KMS-11 (cell line): Measurements from ENCODE around the gene DENND6A.

Source experiments
- H2AFZ ChIP-seq: fragments of 200-600 bp; sonication (generic); 2 replicates; pipeline ENCODE4 v1.6.1; 2016; ENCODE audit warnings: antibody characterized with exemption, mixed run types, low read depth
- H3K27ac ChIP-seq: fragments of 200-600 bp; sonication (generic); 2 replicates; pipeline ENCODE4 v1.6.1; 2016; ENCODE audit warnings: mild to moderate bottlenecking, mixed run types
- H3K27me3 ChIP-seq: fragments of 200-600 bp; sonication (generic); 2 replicates; pipeline ENCODE4 v1.6.1; 2017; ENCODE audit warnings: mild to moderate bottlenecking, low read depth, mixed run types, moderate library complexity; ENCODE audit not compliant: insufficient read depth
- H3K36me3 ChIP-seq: fragments of 200-600 bp; sonication (generic); 2 replicates; pipeline ENCODE4 v1.6.1; 2017; ENCODE audit warnings: mild to moderate bottlenecking, mixed run types; ENCODE audit not compliant: insufficient read depth
- H3K4me1 ChIP-seq: fragments of 200-600 bp; sonication (generic); 2 replicates; pipeline ENCODE4 v1.6.1; 2016; ENCODE audit warnings: mild to moderate bottlenecking, low read depth, mixed run types; ENCODE audit not compliant: poor library complexity, severe bottlenecking
- H3K4me2 ChIP-seq: fragments of 200-600 bp; sonication (generic); 2 replicates; pipeline ENCODE4 v1.7.0; 2016; ENCODE audit warnings: mild to moderate bottlenecking, mixed run types
- H3K4me3 ChIP-seq: fragments of 200-600 bp; sonication (generic); IDR thresholded peaks from 2 replicates; pipeline ENCODE4 v1.6.1; 2017; ENCODE audit warnings: low read depth, low read length, mixed read lengths; ENCODE audit not compliant: insufficient read depth
- H3K79me2 ChIP-seq: fragments of 200-600 bp; sonication (generic); 2 replicates; pipeline ENCODE4 v1.6.1; 2016; ENCODE audit warnings: low read depth, mixed run types; ENCODE audit not compliant: insufficient read depth
- H3K9ac ChIP-seq: fragments of 200-600 bp; sonication (generic); 2 replicates; pipeline ENCODE4 v1.6.1; 2016; ENCODE audit warnings: mild to moderate bottlenecking, mixed run types
- H4K20me1 ChIP-seq: fragments of 200-600 bp; sonication (generic); 2 replicates; pipeline ENCODE4 v1.6.1; 2016; ENCODE audit warnings: mild to moderate bottlenecking, mixed run types; ENCODE audit not compliant: insufficient read depth
- CTCF ChIP-seq: fragments of 200-600 bp; sonication (generic); conservative IDR thresholded peaks from 2 replicates; pipeline ENCODE4 v1.6.1; 2017; ENCODE audit warnings: low read depth, mild to moderate bottlenecking, antibody characterized with exemption, low read length, moderate library complexity, mixed read lengths

DENND6A gene

GRCh38 chr3:57689367-57690053, 3.4 kb downstream of the DENND6A start:
- Histone ChIP-seq H4K20me1 (no peaks in the 10 kb centered on the region), H3K27ac (no peak overlapping the region), H3K9ac (no peak overlapping the region), H3K79me2 (peaks cover 47% of the 10 kb centered on the region), H3K4me1 (peaks cover 41% of the 10 kb centered on the region), H3K36me3 (no peaks in the 10 kb centered on the region), H3K4me3 (no peak overlapping the region), H3K4me2 (peak overlapping the region; percentile 17; the same call in 1 of the 2 replicates), H2AFZ (no peak overlapping the region), H3K27me3 (no peaks in the 10 kb centered on the region)
- TF ChIP-seq CTCF = no peak

GRCh38 chr3:57688291-57688690, 4.6 kb downstream of the DENND6A start:
- no peak for TF ChIP-seq CTCF
- Histone ChIP-seq H2AFZ (no peak overlapping the region), H3K4me1 (peaks cover 41% of the 10 kb centered on the region), H3K27ac (no peak overlapping the region), H3K9ac (no peak overlapping the region), H3K4me3 (no peak overlapping the region), H4K20me1 (no peaks in the 10 kb centered on the region), H3K36me3 (no peaks in the 10 kb centered on the region), H3K27me3 (no peaks in the 10 kb centered on the region), H3K79me2 (peaks cover 47% of the 10 kb centered on the region), H3K4me2 (peak overlapping the region; percentile 17; the same call in 1 of the 2 replicates)

GRCh38 chr3:57683286-57683685, 9.6 kb downstream of the DENND6A start:
- Histone ChIP-seq H3K4me1 (peaks cover 14% of the 10 kb centered on the region), H3K4me2 (no peak overlapping the region), H3K79me2 (peaks cover 12% of the 10 kb centered on the region; the same call in 1 of the 2 replicates), H3K4me3 (no peak overlapping the region), H4K20me1 (no peaks in the 10 kb centered on the region), H3K9ac (no peak overlapping the region), H3K27me3 (no peaks in the 10 kb centered on the region), H2AFZ (no peak overlapping the region), H3K27ac (no peak overlapping the region), H3K36me3 (no peaks in the 10 kb centered on the region)
- no peak for TF ChIP-seq CTCF

GRCh38 chr3:57682284-57682683, 10.6 kb downstream of the DENND6A start:
- no peaks in the 10 kb centered on the region for H4K20me1 ChIP-seq
- no peak overlapping the region for H3K9ac ChIP-seq
- H3K4me3 ChIP-seq = no peak overlapping the region
- H2AFZ ChIP-seq = no peak overlapping the region
- H3K4me1 ChIP-seq = peaks cover 8% of the 10 kb centered on the region
- no peak overlapping the region for H3K27ac ChIP-seq
- H3K4me2 ChIP-seq = no peak overlapping the region
- no peaks in the 10 kb centered on the region for H3K27me3 ChIP-seq
- peaks cover 10% of the 10 kb centered on the region; the same call in 1 of the 2 replicates for H3K79me2 ChIP-seq
- no peaks in the 10 kb centered on the region for H3K36me3 ChIP-seq
- no peak for TF ChIP-seq CTCF
